Endothelial cell of umbilical vein (primary cell): ENCODE measurements around the gene FBXO5. TPM values are rescaled to one million over a fixed set of nuclear protein-coding genes. Genes with fewer than 3 reads are reported as not detected.

Source experiments
- BruUV-seq: library from RNA; stranded (reverse); fragments of 400-500 nt; replicated peaks from 2 replicates; lab custom pipeline; 2021; lab: Mats Ljungman, UMichigan
- CTCF ChIA-PET: fragments of 300-600, 350-600 bp; sonication (Branson Sonifier 250); formaldehyde crosslinking; loops from one replicate; lab custom pipeline; 2021; ENCODE audit warnings: antibody characterized with exemption, inconsistent platforms; lab: Charles Lee
- POLR2A ChIA-PET: fragments of 300-600, 350-600 bp; sonication (Branson Sonifier 250); formaldehyde crosslinking; loops from one replicate; lab custom pipeline; 2021; ENCODE audit warnings: antibody characterized with exemption, inconsistent platforms; lab: Charles Lee
- DNase-seq: peaks from one replicate; pipeline ENCODE4 v3.0.0-alpha.2; 2011; ENCODE audit warnings: low read depth, low spot score
- FAIRE-seq: peaks from 2 replicates; lab custom pipeline; 2011; peaks lifted over from hg19 to GRCh38; lab: Jason Lieb, UNC
- H2AFZ ChIP-seq: 2 replicates; pipeline ENCODE4 v1.6.0; 2012; ENCODE audit warnings: low read depth, low read length, control low read depth, inconsistent platforms
- H3K27ac ChIP-seq: 2 replicates; pipeline ENCODE4 v1.5.1; 2011; ENCODE audit warnings: low read depth, mild to moderate bottlenecking, control low read depth, low read length, moderate library complexity; ENCODE audit not compliant: insufficient read depth
- H3K27me3 ChIP-seq, 2 experiments: 2 replicates each; pipeline versions ENCODE4 v1.6.0 to v1.6.1; 2011; ENCODE audit warnings: low read length in 2 of 2, mixed read lengths in 1 of 2; ENCODE audit not compliant: control insufficient read depth in 2 of 2, insufficient read depth in 2 of 2
- H3K36me3 ChIP-seq, 2 experiments: 2 replicates in 1 of 2; 3 replicates in 1 of 2; pipeline ENCODE4 v1.5.1; 2011; ENCODE audit warnings: low read length in 2 of 2, mild to moderate bottlenecking in 1 of 2, moderate library complexity in 1 of 2; ENCODE audit not compliant: control insufficient read depth in 2 of 2, insufficient read depth in 2 of 2; ENCODE audit errors: extremely low read depth in 1 of 2
- H3K4me1 ChIP-seq: 3 replicates; pipeline ENCODE4 v1.5.1; 2011; ENCODE audit warnings: mild to moderate bottlenecking, low read length; ENCODE audit not compliant: control insufficient read depth, insufficient read depth; ENCODE audit errors: extremely low read depth
- H3K4me2 ChIP-seq: 2 replicates; pipeline ENCODE4 v1.6.1; 2011; ENCODE audit warnings: low read length, control low read depth, mixed read lengths; ENCODE audit not compliant: insufficient read depth
- H3K4me3 ChIP-seq, 3 experiments: fragments of 200-600 bp in 1 of 3; sonication (generic), shearing (Covaris generic) in 1 of 3; replicated peaks in 1 of 3; 2 replicates each; pipeline ENCODE4 v1.5.1; 2011 to 2016; ENCODE audit warnings: control low read depth in 3 of 3, low read length in 3 of 3, mild to moderate bottlenecking in 2 of 3, inconsistent platforms in 1 of 3, low read depth in 1 of 3, moderate library complexity in 1 of 3; ENCODE audit not compliant: insufficient read depth in 1 of 3
- H3K79me2 ChIP-seq: 2 replicates; pipeline ENCODE4 v1.6.0; 2012; ENCODE audit warnings: low read length, inconsistent platforms; ENCODE audit not compliant: control insufficient read depth, insufficient read depth
- H3K9ac ChIP-seq: replicated peaks from 2 replicates; pipeline ENCODE3; 2011; ENCODE audit warnings: low read length, control low read depth; ENCODE audit not compliant: insufficient read depth; ENCODE audit errors: extremely low read depth
- H3K9me1 ChIP-seq: replicated peaks from 3 replicates; pipeline ENCODE4 v1.6.0; 2011; ENCODE audit warnings: mild to moderate bottlenecking, low read length; ENCODE audit not compliant: control insufficient read depth, insufficient read depth; ENCODE audit errors: extremely low read depth
- H3K9me3 ChIP-seq: replicated peaks from 2 replicates; pipeline ENCODE4 v1.5.1; 2012; ENCODE audit warnings: low read length, inconsistent platforms; ENCODE audit not compliant: control insufficient read depth, insufficient read depth
- H4K20me1 ChIP-seq: replicated peaks from 2 replicates; pipeline ENCODE3; 2011; ENCODE audit warnings: mild to moderate bottlenecking, low read length; ENCODE audit not compliant: control insufficient read depth, insufficient read depth; ENCODE audit errors: extremely low read depth
- EZH2 ChIP-seq: IDR thresholded peaks from 2 replicates; pipeline ENCODE4 v1.6.1; 2012; ENCODE audit warnings: borderline replicate concordance, low read depth, mild to moderate bottlenecking, moderate library complexity, low read length, inconsistent platforms; ENCODE audit not compliant: severe bottlenecking
- FOS ChIP-seq: IDR thresholded peaks from 2 replicates; pipeline ENCODE4 v1.6.1; 2011; ENCODE audit warnings: mild to moderate bottlenecking, low read length, moderate library complexity, borderline replicate concordance; ENCODE audit not compliant: insufficient read depth
- GATA2 ChIP-seq: IDR thresholded peaks from 2 replicates; pipeline ENCODE4 v1.7.0; 2011; ENCODE audit warnings: low read depth, mild to moderate bottlenecking, moderate library complexity, mixed read lengths, low read length; ENCODE audit not compliant: insufficient read length, insufficient read depth
- JUN ChIP-seq: IDR thresholded peaks from 2 replicates; pipeline ENCODE4 v1.6.1; 2011; ENCODE audit warnings: borderline replicate concordance, low read depth; ENCODE audit not compliant: insufficient read length, insufficient read depth
- MYC ChIP-seq: IDR thresholded peaks from one replicate; pipeline ENCODE4 v1.6.1; 2011; ENCODE audit warnings: mild to moderate bottlenecking, low read depth, low read length
- POLR2A ChIP-seq: IDR thresholded peaks from 2 replicates; pipeline ENCODE4 v1.6.1; 2012; ENCODE audit warnings: low read depth, mild to moderate bottlenecking, control low read depth, low read length
- POLR2AphosphoS5 ChIP-seq: IDR thresholded peaks from 2 replicates; pipeline ENCODE4 v1.6.1; 2012; ENCODE audit warnings: low read depth, mild to moderate bottlenecking, control low read depth, low read length, moderate library complexity; ENCODE audit not compliant: insufficient read depth
- dilution Hi-C: fragments of 300-500 bp; cut with MboI; formaldehyde crosslinking; loops from one replicate; pipeline ENCODE4 v1.15.0; 2019; ENCODE audit warnings: low sequenced_read_pairs; ENCODE audit not compliant: extremely low pct_ligation_motif_present
- intact Hi-C: fragments of 100-400 bp; cut with micrococcal nuclease; formaldehyde crosslinking; loops from one replicate; pipeline ENCODE4 v1.10.0; 2022
- polyA plus RNA-seq, 4 experiments: library from polyadenylated mRNA; depleted of rRNA in 3 of 4; stranded (reverse) in 3 of 4; unstranded in 1 of 4; fragments of >200 nt; gene quantifications; 2 replicates each; pipeline versions ENCODE4 v1.2.1 to v1.2.3, GENCODE V29; 2011 to 2012; ENCODE audit warnings: missing spikeins in 1 of 4
- total RNA-seq: library from RNA; stranded (reverse); gene quantifications from 2 replicates; pipeline ENCODE4 v1.2.3, GENCODE V29; 2021
- TF ChIP-seq, protein P1 (sequence below): IDR thresholded peaks from 2 replicates; pipeline ENCODE4 v1.6.1; 2011; ENCODE audit not compliant: insufficient read depth, insufficient read length
- TF ChIP-seq, protein P2 (sequence below), 2 donors: IDR thresholded peaks; 1 replicate in 1 of 2; 2 replicates in 1 of 2; pipeline ENCODE4 v1.5.1; 2011; ENCODE audit warnings: low read length in 2 of 2, mild to moderate bottlenecking in 2 of 2, moderate library complexity in 2 of 2, control low read depth in 1 of 2, inconsistent platforms in 1 of 2, low read depth in 1 of 2; ENCODE audit not compliant: insufficient read depth in 1 of 2; ENCODE audit errors: extremely low read depth in 1 of 2

The FBXO5 gene
- total and polyA plus RNA-seq, 2 donors (not counting 3 experiments of a cell fraction or from before 2014, with no cell fraction given): 6.1 to 27.1 TPM

DNA sequence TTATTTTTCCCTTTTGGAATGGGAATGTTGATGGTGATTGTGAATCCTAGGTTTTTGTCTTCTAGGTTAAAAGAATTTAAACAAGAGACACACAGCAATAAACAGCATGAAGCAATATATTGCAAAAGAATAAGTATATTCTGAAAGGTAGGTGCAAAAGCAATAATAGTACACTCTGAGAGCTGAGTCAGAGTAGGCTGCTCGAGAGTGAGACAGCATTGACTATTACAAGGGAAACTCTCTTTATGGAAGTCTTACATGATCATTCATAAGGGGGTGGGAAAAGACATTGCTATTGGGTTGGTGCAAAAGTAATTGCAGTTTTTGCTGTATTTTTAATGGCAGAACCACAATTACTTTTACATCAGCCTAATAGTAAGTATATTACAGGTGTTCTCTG, 25.0 kb downstream of the FBXO5 start:
- Histone ChIP-seq H3K4me2 (no peak overlapping the region), H3K9ac (no peak overlapping the region), H3K36me3 (no peaks in the 10 kb centered on the region), H3K9me1 (no peaks in the 10 kb centered on the region), H3K9me3 (no peaks in the 10 kb centered on the region), H3K4me3 (no peak overlapping the region), H3K27ac (no peak overlapping the region), H2AFZ (no peak overlapping the region), H3K4me1 (no peaks in the 10 kb centered on the region), H3K79me2 (no peaks in the 10 kb centered on the region), H4K20me1 (no peaks in the 10 kb centered on the region), H3K27me3 (no peaks in the 10 kb centered on the region)
- no peak for DNase-seq
- BruUV-seq: no TSS peak
- dilution Hi-C loops: no loop called here
- ChIA-PET CTCF (interaction anchor here (0.6 to 1.3 kb wide), 4 partner anchors 10 to 854 kb away, joined by 3 to 4 read pairs (median 4); no protein-coding TSS in a partner anchor), POLR2A (no interaction called here)
- TF ChIP-seq EZH2 (no peak), POLR2AphosphoS5 (no peak), FOS (no peak), JUN (no peak), POLR2A (no peak), GATA2 (no peak), MYC (no peak)
- TF ChIP-seq, protein P1, sequence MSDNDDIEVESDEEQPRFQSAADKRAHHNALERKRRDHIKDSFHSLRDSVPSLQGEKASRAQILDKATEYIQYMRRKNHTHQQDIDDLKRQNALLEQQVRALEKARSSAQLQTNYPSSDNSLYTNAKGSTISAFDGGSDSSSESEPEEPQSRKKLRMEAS: no peak
- TF ChIP-seq, protein P2, sequence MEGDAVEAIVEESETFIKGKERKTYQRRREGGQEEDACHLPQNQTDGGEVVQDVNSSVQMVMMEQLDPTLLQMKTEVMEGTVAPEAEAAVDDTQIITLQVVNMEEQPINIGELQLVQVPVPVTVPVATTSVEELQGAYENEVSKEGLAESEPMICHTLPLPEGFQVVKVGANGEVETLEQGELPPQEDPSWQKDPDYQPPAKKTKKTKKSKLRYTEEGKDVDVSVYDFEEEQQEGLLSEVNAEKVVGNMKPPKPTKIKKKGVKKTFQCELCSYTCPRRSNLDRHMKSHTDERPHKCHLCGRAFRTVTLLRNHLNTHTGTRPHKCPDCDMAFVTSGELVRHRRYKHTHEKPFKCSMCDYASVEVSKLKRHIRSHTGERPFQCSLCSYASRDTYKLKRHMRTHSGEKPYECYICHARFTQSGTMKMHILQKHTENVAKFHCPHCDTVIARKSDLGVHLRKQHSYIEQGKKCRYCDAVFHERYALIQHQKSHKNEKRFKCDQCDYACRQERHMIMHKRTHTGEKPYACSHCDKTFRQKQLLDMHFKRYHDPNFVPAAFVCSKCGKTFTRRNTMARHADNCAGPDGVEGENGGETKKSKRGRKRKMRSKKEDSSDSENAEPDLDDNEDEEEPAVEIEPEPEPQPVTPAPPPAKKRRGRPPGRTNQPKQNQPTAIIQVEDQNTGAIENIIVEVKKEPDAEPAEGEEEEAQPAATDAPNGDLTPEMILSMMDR (IDR thresholded peaks at IDR 0.05; ENCODE audit: extremely low read depth in 1 of 2, insufficient read depth in 1 of 2, low read depth in 1 of 2, low read length in 2 of 2): no peak
- no peak for FAIRE-seq
- intact Hi-C loops: loop anchor here (10.0 kb wide), 1 partner anchor 653 kb away; no protein-coding TSS in a partner anchor
